Mesangial cell (primary cell): ENCODE measurements around the gene CHRNA10. TPM values are rescaled to one million over a fixed set of nuclear protein-coding genes. Genes with fewer than 3 reads are reported as not detected.

Experiments used
- total RNA-seq: library from RNA; depleted of rRNA; stranded (reverse); fragments of >200 nt; gene quantifications from 2 replicates; pipeline ENCODE4 v1.2.3, GENCODE V29; 2015

CHRNA10 gene, protein sequence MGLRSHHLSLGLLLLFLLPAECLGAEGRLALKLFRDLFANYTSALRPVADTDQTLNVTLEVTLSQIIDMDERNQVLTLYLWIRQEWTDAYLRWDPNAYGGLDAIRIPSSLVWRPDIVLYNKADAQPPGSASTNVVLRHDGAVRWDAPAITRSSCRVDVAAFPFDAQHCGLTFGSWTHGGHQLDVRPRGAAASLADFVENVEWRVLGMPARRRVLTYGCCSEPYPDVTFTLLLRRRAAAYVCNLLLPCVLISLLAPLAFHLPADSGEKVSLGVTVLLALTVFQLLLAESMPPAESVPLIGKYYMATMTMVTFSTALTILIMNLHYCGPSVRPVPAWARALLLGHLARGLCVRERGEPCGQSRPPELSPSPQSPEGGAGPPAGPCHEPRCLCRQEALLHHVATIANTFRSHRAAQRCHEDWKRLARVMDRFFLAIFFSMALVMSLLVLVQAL
- total RNA-seq: 0.13 and 0.81 TPM in 2 replicates

DNA sequence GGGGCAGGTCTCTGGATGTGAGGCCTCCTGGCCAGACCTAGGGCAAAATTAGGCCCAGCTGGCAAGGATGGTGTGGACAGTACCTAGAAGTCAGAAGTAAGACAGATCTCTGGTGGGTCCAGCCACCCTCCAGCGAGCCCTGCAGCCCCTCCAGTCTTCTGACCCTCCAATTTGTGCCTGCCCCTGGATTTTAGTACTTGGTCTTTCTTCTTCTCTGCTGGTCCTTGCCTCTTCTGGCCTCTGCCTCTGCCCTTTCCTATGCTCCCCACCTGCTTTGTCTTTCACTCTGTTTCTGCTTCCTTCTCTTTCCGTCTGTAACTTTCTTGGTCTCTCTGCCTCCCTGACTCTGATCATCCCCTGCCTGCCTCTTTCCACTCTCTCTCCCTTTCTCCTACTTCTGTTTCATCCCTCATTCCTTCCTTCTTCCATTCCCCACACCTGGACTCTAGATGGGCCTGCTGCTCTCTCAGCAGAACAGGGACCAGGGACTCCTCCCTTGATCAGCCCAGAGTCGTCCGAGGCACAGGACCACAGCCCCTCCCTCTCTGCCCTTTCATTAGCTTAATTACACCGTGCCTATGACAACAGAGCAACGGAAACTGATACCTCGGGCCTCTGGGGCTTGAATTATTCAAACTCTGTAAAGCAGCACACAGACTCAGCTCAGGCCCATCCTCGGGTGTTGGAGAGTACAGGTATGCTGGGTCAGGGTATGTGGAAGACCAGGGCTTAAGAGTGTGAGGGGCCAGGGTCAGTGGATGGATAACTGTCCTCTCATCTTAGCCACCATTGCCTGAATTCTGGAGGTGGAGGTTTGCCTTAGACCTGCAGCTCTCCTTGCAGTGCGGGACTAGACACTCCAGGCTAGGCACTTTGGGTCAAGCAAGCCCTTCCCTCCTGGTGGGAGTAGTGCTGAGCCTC lies at the start of gene CHRNA10:
Gene CHRNA10 (minus strand): TSS at position 51 of the 921 bp plus-strand sequence. CDS start 72 bp downstream, outside the sequence.

DNA sequence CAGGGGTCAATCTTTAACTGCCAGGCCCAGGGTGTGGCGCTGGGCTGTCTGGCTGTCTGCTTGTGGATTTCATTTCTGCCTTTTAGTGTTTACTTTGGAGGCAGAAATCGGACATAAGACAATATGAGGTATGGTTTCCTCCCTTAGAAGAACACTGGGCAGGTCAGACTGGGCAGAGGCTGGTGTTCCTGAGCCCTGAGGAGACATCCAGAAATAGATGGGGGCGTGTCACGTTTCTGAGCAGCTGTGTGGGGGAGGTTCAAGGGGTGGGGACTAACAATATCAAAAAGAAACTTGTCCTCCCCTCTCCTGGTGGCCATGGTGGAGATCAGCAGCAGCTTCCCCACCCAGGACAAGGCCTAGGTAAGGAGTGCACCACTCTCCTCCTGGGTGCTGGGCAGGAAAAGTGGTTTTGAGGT lies 26.4 kb downstream of the CHRNA10 start, which contains the start of gene ART1:
Gene ART1 (plus strand): TSS at position 312 of the 419 bp plus-strand sequence. CDS start 14,086 bp downstream, outside the sequence.

DNA sequence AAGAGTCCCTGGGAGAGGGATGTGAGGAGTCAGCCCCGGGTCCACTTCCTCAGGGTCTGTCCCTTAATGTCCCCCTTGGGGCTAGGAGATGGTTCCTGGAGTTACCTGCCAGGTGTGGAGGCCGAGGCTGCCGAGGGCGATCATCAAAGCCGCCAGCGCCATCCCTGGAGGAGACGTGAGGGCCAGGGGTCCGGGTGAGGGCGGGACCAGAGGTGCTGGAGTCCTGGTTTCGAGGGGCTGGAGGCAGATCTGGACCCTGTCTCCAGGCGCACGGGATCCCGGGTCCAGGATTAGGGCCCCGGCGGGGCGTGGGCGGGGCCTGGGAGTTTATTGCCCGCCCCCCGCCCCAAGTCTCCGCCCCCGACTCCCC lies 29.5 kb downstream of the CHRNA10 start, which contains the start of gene ART5:
Gene ART5 (minus strand): TSS at position 292 of the 370 bp plus-strand sequence. CDS start 130 bp downstream, at position 162.

Other genes starting within 250 kb of the CHRNA10 start
- 3.0 TPM in 1 of 2 replicates, not detected in the other for gene ART5, start 29.4 kb downstream of the CHRNA10 start, total RNA-seq
- gene ART1, start 26.3 kb downstream of the CHRNA10 start, total RNA-seq: not detected in 2 replicates
- 81.0 and 161 TPM in 2 replicates for gene NUP98, start 126.2 kb upstream of the CHRNA10 start, total RNA-seq
- 19.5 and 23.6 TPM in 2 replicates for gene PGAP2, start 137.2 kb upstream of the CHRNA10 start, total RNA-seq
- 49.6 and 55.6 TPM in 2 replicates for gene RHOG, start 169.6 kb upstream of the CHRNA10 start, total RNA-seq
- 18.7 and 20.2 TPM in 2 replicates for gene STIM1, start 184.3 kb upstream of the CHRNA10 start, total RNA-seq